Mesenchymal stem cell (in vitro differentiated cells and primary cell): Measurements from ENCODE around the gene PLXNB2.

ENCODE experiments used
- DNase-seq: peaks from one replicate; pipeline ENCODE4 v3.0.0-alpha.2; 2013
- H2AFZ ChIP-seq: one replicate; pipeline ENCODE4 v1.6.1; 2013; ENCODE audit warnings: low read depth, mild to moderate bottlenecking, control low read depth, inconsistent platforms, low read length, moderate library complexity
- H2AK5ac ChIP-seq: 2 replicates; pipeline ENCODE4 v1.6.1; 2013; ENCODE audit warnings: low read length, moderate library complexity, mild to moderate bottlenecking, inconsistent platforms; ENCODE audit not compliant: severe bottlenecking
- H2BK120ac ChIP-seq: one replicate; pipeline ENCODE4 v1.6.1; 2013; ENCODE audit warnings: low read depth, mild to moderate bottlenecking, inconsistent platforms, low read length, moderate library complexity
- H2BK12ac ChIP-seq, 2 experiments: one replicate each; pipeline ENCODE4 v1.6.1; 2013; ENCODE audit warnings: inconsistent platforms in 2 of 2, low read length in 2 of 2, mild to moderate bottlenecking in 2 of 2, moderate library complexity in 2 of 2, control low read depth in 1 of 2
- H2BK15ac ChIP-seq: one replicate; pipeline ENCODE4 v1.6.1; 2013; ENCODE audit warnings: mild to moderate bottlenecking, low read depth, inconsistent platforms; ENCODE audit not compliant: poor library complexity, severe bottlenecking
- H2BK5ac ChIP-seq: 2 replicates; pipeline ENCODE4 v1.6.1; 2013; ENCODE audit warnings: low read depth, mild to moderate bottlenecking, low read length, control low read depth, inconsistent platforms; ENCODE audit not compliant: poor library complexity, severe bottlenecking
- H3K14ac ChIP-seq, 2 experiments: one replicate each; pipeline ENCODE4 v1.6.1; 2013; ENCODE audit warnings: inconsistent platforms in 2 of 2, low read length in 2 of 2, control low read depth in 1 of 2, mild to moderate bottlenecking in 1 of 2, moderate library complexity in 1 of 2
- H3K18ac ChIP-seq, 2 experiments: one replicate each; pipeline ENCODE4 v1.6.1; 2013; ENCODE audit warnings: inconsistent platforms in 2 of 2, low read length in 2 of 2, control low read depth in 1 of 2, low read depth in 1 of 2, mild to moderate bottlenecking in 1 of 2
- H3K23ac ChIP-seq, 2 experiments: one replicate each; pipeline ENCODE4 v1.6.1; 2013; ENCODE audit warnings: inconsistent platforms in 2 of 2, low read length in 2 of 2, mild to moderate bottlenecking in 2 of 2, moderate library complexity in 2 of 2, control low read depth in 1 of 2
- H3K27ac ChIP-seq: 2 replicates; pipeline ENCODE4 v1.5.1; 2013; ENCODE audit warnings: mild to moderate bottlenecking, moderate library complexity, low read length, control low read depth, inconsistent platforms; ENCODE audit not compliant: poor library complexity, severe bottlenecking
- H3K27me3 ChIP-seq, 2 experiments: 2 replicates each; pipeline versions ENCODE4 v1.6.1 to v1.7.0; 2013; ENCODE audit warnings: low read length in 2 of 2, mild to moderate bottlenecking in 2 of 2, moderate library complexity in 2 of 2, control low read depth in 1 of 2, inconsistent platforms in 1 of 2; ENCODE audit not compliant: control insufficient read depth in 1 of 2, insufficient read depth in 1 of 2
- H3K36me3 ChIP-seq, 2 experiments: 2 replicates each; pipeline versions ENCODE4 v1.6.1 to v1.7.0; 2013; ENCODE audit warnings: low read length in 2 of 2, control low read depth in 1 of 2, inconsistent platforms in 1 of 2, low read depth in 1 of 2, mild to moderate bottlenecking in 1 of 2; ENCODE audit not compliant: insufficient read depth in 2 of 2, control insufficient read depth in 1 of 2
- H3K4ac ChIP-seq, 2 experiments: one replicate each; pipeline ENCODE4 v1.6.1; 2013; ENCODE audit warnings: inconsistent platforms in 2 of 2, low read length in 2 of 2, mild to moderate bottlenecking in 2 of 2, moderate library complexity in 2 of 2, control low read depth in 1 of 2, low read depth in 1 of 2
- H3K4me1 ChIP-seq: 2 replicates; pipeline ENCODE4 v1.6.1; 2013; ENCODE audit warnings: low read depth, low read length, control low read depth; ENCODE audit not compliant: control insufficient read depth, insufficient read depth
- H3K4me2 ChIP-seq: 2 replicates; pipeline ENCODE4 v1.6.1; 2013; ENCODE audit warnings: low read length, mild to moderate bottlenecking, inconsistent platforms; ENCODE audit not compliant: poor library complexity, severe bottlenecking
- H3K4me3 ChIP-seq, 2 experiments: 2 replicates each; pipeline versions ENCODE4 v1.5.1 to v1.7.0; 2013; ENCODE audit warnings: low read length in 2 of 2, mild to moderate bottlenecking in 2 of 2, control low read depth in 1 of 2, low read depth in 1 of 2; ENCODE audit not compliant: insufficient read depth in 1 of 2
- H3K79me1 ChIP-seq: replicated peaks from 2 replicates; pipeline ENCODE4 v1.6.1; 2013; ENCODE audit warnings: mild to moderate bottlenecking, control low read depth, low read length, inconsistent platforms; ENCODE audit not compliant: poor library complexity, severe bottlenecking
- H3K9ac ChIP-seq: 2 replicates; pipeline ENCODE4 v1.7.0; 2013; ENCODE audit warnings: mild to moderate bottlenecking, low read length, moderate library complexity
- H3K9me3 ChIP-seq: 2 replicates; pipeline ENCODE4 v1.7.0; 2013; ENCODE audit warnings: mild to moderate bottlenecking, low read length; ENCODE audit not compliant: control insufficient read depth
- H4K8ac ChIP-seq: one replicate; pipeline ENCODE4 v1.6.1; 2013; ENCODE audit warnings: inconsistent platforms, mild to moderate bottlenecking, low read length, moderate library complexity
- H4K91ac ChIP-seq: one replicate; pipeline ENCODE4 v1.6.1; 2013; ENCODE audit warnings: mild to moderate bottlenecking, low read length, inconsistent platforms
- WGBS: methylation state at CpG from one replicate; pipeline ENCODE4 v1.1.7; 2013; ENCODE audit warnings: mixed read lengths; 5-methylcytosine and 5-hydroxymethylcytosine counted together

Gene PLXNB2

DNA sequence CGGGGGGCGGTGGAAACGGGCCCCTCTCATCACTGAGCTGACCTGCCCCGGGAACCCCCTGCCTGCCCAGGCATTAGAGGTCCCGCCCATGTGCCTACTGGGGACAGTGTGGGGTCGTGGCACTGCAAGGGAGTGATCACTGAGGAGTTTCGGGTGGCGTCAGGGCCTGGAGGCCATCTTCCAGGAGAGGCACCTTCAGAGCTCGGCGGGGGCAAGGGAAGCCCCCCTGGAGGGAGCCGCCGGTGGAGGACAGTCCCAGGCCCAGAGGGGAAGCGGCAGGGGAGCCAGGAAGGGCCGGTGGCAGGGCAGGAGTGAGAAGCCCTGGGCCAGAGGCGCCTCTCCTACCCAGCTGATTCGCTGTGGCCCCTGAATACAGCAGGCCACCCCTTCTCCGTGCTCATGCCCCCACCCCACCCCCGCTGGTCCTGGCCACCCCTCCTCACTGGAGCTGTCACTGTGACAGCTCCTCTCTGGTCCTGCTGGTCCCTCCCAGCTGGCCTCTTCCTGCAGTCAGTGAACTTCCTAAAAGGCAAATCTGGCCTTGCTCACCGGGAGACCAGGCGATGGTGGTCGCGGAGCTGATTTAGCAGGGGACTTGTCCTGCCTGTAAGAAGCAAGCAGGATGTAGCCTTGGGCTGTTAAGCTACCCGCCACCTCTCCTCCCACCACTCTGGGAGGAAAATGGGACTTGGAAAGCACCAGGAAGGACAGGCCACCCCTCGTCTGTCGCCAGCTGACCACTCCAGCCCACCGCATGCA lies 35.2 kb downstream of the PLXNB2 start:
- Histone ChIP-seq H3K79me1 (peaks cover 2% of the 10 kb centered on the region), H4K8ac (no peak overlapping the region), H2BK5ac (no peak overlapping the region), H3K9ac (no peak overlapping the region), H3K4me3 (peak overlapping the region in 1 of 2 experiments; percentile 23), H3K27ac (no peak overlapping the region), H3K9me3 (no peaks in the 10 kb centered on the region), H3K27me3 (peaks cover 0 to under 1% of the 10 kb centered on the region in 2 experiments), H2BK120ac (no peak overlapping the region), H3K14ac (no peak overlapping the region), H3K36me3 (peaks cover 34 to 45% of the 10 kb centered on the region in 2 experiments), H3K4me1 (peaks cover 46% of the 10 kb centered on the region), H3K23ac (no peak overlapping the region), H2BK15ac (no peak overlapping the region), H3K18ac (peak overlapping the region in 1 of 2 experiments; percentile 83), H2AFZ (no peak overlapping the region), H3K4me2 (peak overlapping the region; percentile 38), H3K4ac (peak overlapping the region in 1 of 2 experiments; percentile 48), H4K91ac (no peak overlapping the region), H2BK12ac (peak overlapping the region in 1 of 2 experiments; percentile 47), H2AK5ac (no peak overlapping the region)
- no peak for DNase-seq
- 36% methylated on average over 22 of the region's 26 CpGs for WGBS

DNA sequence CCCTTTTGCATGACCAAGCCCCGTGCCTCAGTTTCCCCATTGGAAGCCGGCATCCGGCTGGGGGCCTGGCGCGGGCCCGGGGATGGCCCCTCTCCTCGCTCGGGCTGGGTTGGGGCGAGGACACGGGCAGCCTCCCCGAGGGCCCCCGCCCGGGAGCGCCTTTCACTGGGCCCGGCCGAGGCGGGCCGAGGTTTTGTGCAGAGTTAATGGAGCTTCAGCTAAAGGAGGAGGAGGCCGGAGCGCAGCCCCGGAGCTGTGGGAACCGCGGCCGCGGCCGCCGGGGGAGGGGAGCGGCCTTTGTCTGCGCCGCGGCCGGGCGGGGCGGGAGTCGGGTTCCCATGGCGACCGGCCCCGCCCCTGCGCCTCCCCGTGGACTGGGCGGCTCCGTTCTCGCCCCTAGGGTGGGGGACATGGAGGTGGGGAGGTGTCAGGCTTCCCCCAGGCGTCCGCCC lies 35.9 kb downstream of the PLXNB2 start:
- H2BK120ac ChIP-seq, result no peak overlapping the region
- peak overlapping the region in 1 of 2 experiments; percentile 83 for H3K18ac ChIP-seq
- H3K23ac ChIP-seq, result no peak overlapping the region
- peaks cover 2% of the 10 kb centered on the region for H3K79me1 ChIP-seq
- peak overlapping the region; percentile 95 for H3K4me2 ChIP-seq
- no peak overlapping the region for H3K9ac ChIP-seq
- H4K91ac ChIP-seq, result no peak overlapping the region
- H4K8ac ChIP-seq, result no peak overlapping the region
- no peak overlapping the region for H3K27ac ChIP-seq
- H3K4me1 ChIP-seq, result peaks cover 47% of the 10 kb centered on the region
- peaks cover 0 to 7% of the 10 kb centered on the region in 2 experiments for H3K27me3 ChIP-seq
- 3% methylated on average over 21 of the region's 45 CpGs for WGBS
- no peaks in the 10 kb centered on the region for H3K9me3 ChIP-seq
- no peak overlapping the region for H2BK5ac ChIP-seq
- H3K36me3 ChIP-seq, result peaks cover 27 to 45% of the 10 kb centered on the region in 2 experiments
- no peak overlapping the region for H2AK5ac ChIP-seq
- peak; percentile 69 for DNase-seq
- no peak overlapping the region for H2AFZ ChIP-seq
- H3K4ac ChIP-seq, result peak overlapping the region in 1 of 2 experiments; percentile 22
- no peak overlapping the region for H2BK15ac ChIP-seq
- H2BK12ac ChIP-seq, result no peak overlapping the region
- no peak overlapping the region for H3K14ac ChIP-seq
- peak overlapping the region; percentile 23 to 75 for H3K4me3 ChIP-seq

DNA sequence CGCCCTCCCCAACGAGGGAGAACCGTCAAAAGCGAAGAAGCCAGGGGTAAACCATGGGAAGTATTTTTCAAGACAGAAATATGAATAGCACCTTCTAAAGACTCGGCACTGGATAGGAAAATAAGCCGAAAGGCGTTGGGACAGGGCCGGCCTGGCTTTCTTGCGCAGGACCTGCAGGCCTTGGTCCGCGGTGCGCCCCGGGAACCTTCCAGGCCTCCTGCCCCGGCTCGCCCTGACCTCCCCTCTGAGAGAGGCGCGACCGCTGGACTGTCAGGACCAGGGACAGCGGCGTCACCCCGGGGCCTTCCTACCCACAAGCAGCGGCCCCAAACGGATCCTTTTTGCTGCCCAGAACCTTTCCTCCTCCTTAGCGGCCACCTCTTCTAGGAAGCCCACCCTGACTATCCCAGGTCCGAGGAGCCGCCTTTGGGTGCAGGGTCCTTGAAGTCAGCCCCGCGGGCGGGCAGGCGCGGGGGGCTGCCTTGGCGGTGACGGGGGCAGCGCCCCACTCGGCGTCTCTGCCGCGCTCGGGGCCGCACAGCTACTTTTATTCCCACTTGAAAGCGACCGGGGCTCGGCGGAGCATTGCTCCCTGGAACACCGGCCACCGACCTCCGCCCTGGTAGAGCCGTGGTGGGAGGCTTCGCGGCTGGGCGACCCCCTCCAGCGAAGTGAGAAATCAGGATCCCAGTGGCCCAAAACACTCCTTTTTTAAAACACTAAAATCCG lies 36.6 kb downstream of the PLXNB2 start:
- Histone ChIP-seq H3K18ac (no peak overlapping the region), H3K23ac (peak overlapping the region in 1 of 2 experiments; percentile 51), H3K27me3 (peaks cover 0 to 11% of the 10 kb centered on the region in 2 experiments), H4K8ac (no peak overlapping the region), H2BK120ac (no peak overlapping the region), H3K27ac (no peak overlapping the region), H4K91ac (no peak overlapping the region), H2BK5ac (no peak overlapping the region), H2AK5ac (no peak overlapping the region), H3K4me1 (peaks cover 43% of the 10 kb centered on the region), H2BK15ac (peak overlapping the region; percentile 35), H2AFZ (no peak overlapping the region), H3K4ac (no peak overlapping the region), H3K9ac (peak overlapping the region; percentile 43), H3K4me3 (peak overlapping the region; percentile 61 to 75), H3K9me3 (no peaks in the 10 kb centered on the region), H2BK12ac (no peak overlapping the region), H3K36me3 (peaks cover 21 to 40% of the 10 kb centered on the region in 2 experiments), H3K14ac (no peak overlapping the region), H3K79me1 (peaks cover 1% of the 10 kb centered on the region), H3K4me2 (peak overlapping the region; percentile 95)
- WGBS, result 6% methylated on average over 53 of the region's 53 CpGs
- DNase-seq, result peak; percentile 81
